Mesendoderm (in vitro differentiated cells): ENCODE results near the gene CTSA.

Source experiments
- DNase-seq: peaks from one replicate; pipeline ENCODE4 v3.0.0; 2013
- H2AK5ac ChIP-seq: 2 replicates; pipeline ENCODE4 v1.6.1; 2013; ENCODE audit warnings: low read length, inconsistent platforms
- H2BK120ac ChIP-seq: 2 replicates; pipeline ENCODE4 v1.6.1; 2013; ENCODE audit warnings: low read depth, mild to moderate bottlenecking, low read length, moderate library complexity, mixed read lengths
- H2BK15ac ChIP-seq: replicated peaks from 2 replicates; pipeline ENCODE4 v1.6.1; 2013; ENCODE audit warnings: low read depth, mild to moderate bottlenecking, moderate library complexity
- H2BK5ac ChIP-seq: 2 replicates; pipeline ENCODE4 v1.6.1; 2013; ENCODE audit warnings: low read length, inconsistent platforms
- H3K18ac ChIP-seq: 2 replicates; pipeline ENCODE4 v1.6.1; 2013; ENCODE audit warnings: mild to moderate bottlenecking, low read length, mixed read lengths
- H3K23ac ChIP-seq: one replicate; pipeline ENCODE4 v1.6.1; 2013; ENCODE audit warnings: low read length
- H3K27ac ChIP-seq: 2 replicates; pipeline ENCODE4 v1.5.1; 2013; ENCODE audit warnings: low read depth, mild to moderate bottlenecking, inconsistent platforms, low read length, moderate library complexity
- H3K27me3 ChIP-seq: 2 replicates; pipeline ENCODE4 v1.6.1; 2013; ENCODE audit warnings: low read length, control low read depth, mild to moderate bottlenecking, inconsistent platforms; ENCODE audit not compliant: insufficient read depth, poor library complexity
- H3K36me3 ChIP-seq: 2 replicates; pipeline ENCODE4 v1.6.1; 2013; ENCODE audit warnings: low read length, inconsistent platforms; ENCODE audit not compliant: control insufficient read depth, insufficient read depth
- H3K4ac ChIP-seq: one replicate; pipeline ENCODE4 v1.6.1; 2013; ENCODE audit warnings: low read depth, mild to moderate bottlenecking, low read length, moderate library complexity
- H3K4me1 ChIP-seq: 2 replicates; pipeline ENCODE4 v1.6.1; 2013; ENCODE audit warnings: low read depth, low read length, inconsistent platforms; ENCODE audit not compliant: control insufficient read depth
- H3K4me2 ChIP-seq: 2 replicates; pipeline ENCODE4 v1.6.1; 2013; ENCODE audit warnings: low read length
- H3K4me3 ChIP-seq: 2 replicates; pipeline ENCODE4 v1.5.1; 2013; ENCODE audit warnings: mild to moderate bottlenecking, low read length
- H3K56ac ChIP-seq: one replicate; pipeline ENCODE4 v1.6.1; 2013; ENCODE audit warnings: low read length
- H3K79me1 ChIP-seq: 2 replicates; pipeline ENCODE4 v1.6.1; 2013; ENCODE audit warnings: low read length, inconsistent platforms
- H3K79me2 ChIP-seq: 2 replicates; pipeline ENCODE4 v1.6.1; 2013; ENCODE audit warnings: mild to moderate bottlenecking, low read length; ENCODE audit not compliant: control insufficient read depth, insufficient read depth
- H3K9ac ChIP-seq: 2 replicates; pipeline ENCODE4 v1.6.1; 2013; ENCODE audit warnings: low read length, inconsistent platforms
- H4K5ac ChIP-seq: one replicate; pipeline ENCODE4 v1.6.1; 2013; ENCODE audit warnings: low read length
- H4K8ac ChIP-seq: one replicate; pipeline ENCODE4 v1.6.1; 2013; ENCODE audit warnings: low read depth, mild to moderate bottlenecking, control low read depth, low read length, moderate library complexity
- WGBS: extraction: QIAGEN DNeasy Blood & Tissue Kit; methylation state at CpG from one replicate; pipeline ENCODE4 v1.1.7; 2013; ENCODE audit warnings: low lambda C conversion rate, missing lambda C conversion rate; ENCODE audit not compliant: insufficient coverage; ENCODE audit errors: extremely low coverage; 5-methylcytosine and 5-hydroxymethylcytosine counted together

CTSA gene

GRCh38 chr20:45919542-45920399 is 28.6 kb downstream of the CTSA start:
- Histone ChIP-seq H3K4me3 (no peak overlapping the region), H4K8ac (no peak overlapping the region), H3K4ac (no peak overlapping the region), H4K5ac (no peak overlapping the region), H3K27ac (no peak overlapping the region), H3K4me1 (no peaks in the 10 kb centered on the region), H3K18ac (no peak overlapping the region), H3K79me2 (no peaks in the 10 kb centered on the region), H2BK5ac (no peak overlapping the region), H3K27me3 (no peaks in the 10 kb centered on the region), H3K56ac (no peak overlapping the region), H3K36me3 (no peaks in the 10 kb centered on the region), H3K23ac (no peak overlapping the region), H2BK15ac (no peak overlapping the region), H3K9ac (no peak overlapping the region), H2AK5ac (no peak overlapping the region), H3K4me2 (no peak overlapping the region), H2BK120ac (no peak overlapping the region), H3K79me1 (no peaks in the 10 kb centered on the region)
- no peak for DNase-seq
- no CpG with 5 or more reads among the region's 11 CpGs for WGBS

- Histone ChIP-seq H3K18ac (no peak overlapping the region), H3K4ac (no peak overlapping the region), H3K79me1 (no peaks in the 10 kb centered on the region), H3K9ac (no peak overlapping the region), H2AK5ac (no peak overlapping the region), H3K27ac (no peak overlapping the region), H3K4me1 (no peaks in the 10 kb centered on the region), H2BK5ac (no peak overlapping the region), H4K5ac (no peak overlapping the region), H4K8ac (no peak overlapping the region), H3K23ac (no peak overlapping the region), H3K4me2 (no peak overlapping the region), H2BK120ac (no peak overlapping the region), H3K4me3 (no peak overlapping the region), H3K27me3 (no peaks in the 10 kb centered on the region), H2BK15ac (no peak overlapping the region), H3K36me3 (no peaks in the 10 kb centered on the region), H3K79me2 (no peaks in the 10 kb centered on the region), H3K56ac (no peak overlapping the region)
- no peak for DNase-seq
- no CpG with 5 or more reads among the region's 9 CpGs for WGBS
These were observed 29.6 kb downstream of the CTSA start for GRCh38 chr20:45920462-45921336.

GRCh38 chr20:45921337-45922189 is 30.4 kb downstream of the CTSA start:
- no peak overlapping the region for H4K5ac ChIP-seq
- H3K27ac ChIP-seq: no peak overlapping the region
- H3K4ac ChIP-seq: no peak overlapping the region
- no peak overlapping the region for H3K9ac ChIP-seq
- no peaks in the 10 kb centered on the region for H3K79me2 ChIP-seq
- H3K79me1 ChIP-seq: no peaks in the 10 kb centered on the region
- no peak overlapping the region for H3K18ac ChIP-seq
- H3K4me1 ChIP-seq: no peaks in the 10 kb centered on the region
- H2AK5ac ChIP-seq: no peak overlapping the region
- no peak overlapping the region for H2BK5ac ChIP-seq
- H3K36me3 ChIP-seq: no peaks in the 10 kb centered on the region
- H3K27me3 ChIP-seq: no peaks in the 10 kb centered on the region
- H2BK120ac ChIP-seq: no peak overlapping the region
- H2BK15ac ChIP-seq: no peak overlapping the region
- no peak overlapping the region for H3K23ac ChIP-seq
- no peak overlapping the region for H3K4me3 ChIP-seq
- H3K56ac ChIP-seq: no peak overlapping the region
- no peak overlapping the region for H4K8ac ChIP-seq
- WGBS: no CpG with 5 or more reads among the region's 11 CpGs
- H3K4me2 ChIP-seq: no peak overlapping the region
- DNase-seq: no peak

GRCh38 chr20:45924391-45925261 is 33.5 kb downstream of the CTSA start:
- H3K36me3 ChIP-seq: no peaks in the 10 kb centered on the region
- H3K79me2 ChIP-seq: no peaks in the 10 kb centered on the region
- no peaks in the 10 kb centered on the region for H3K4me1 ChIP-seq
- H2BK5ac ChIP-seq: no peak overlapping the region
- DNase-seq: no peak
- H2BK120ac ChIP-seq: no peak overlapping the region
- no peak overlapping the region for H3K9ac ChIP-seq
- no peak overlapping the region for H2BK15ac ChIP-seq
- no peak overlapping the region for H2AK5ac ChIP-seq
- no peak overlapping the region for H3K4me2 ChIP-seq
- no CpG with 5 or more reads among the region's 21 CpGs for WGBS
- no peak overlapping the region for H4K5ac ChIP-seq
- H3K4ac ChIP-seq: no peak overlapping the region
- H3K27ac ChIP-seq: no peak overlapping the region
- no peak overlapping the region for H3K23ac ChIP-seq
- no peak overlapping the region for H3K56ac ChIP-seq
- H3K79me1 ChIP-seq: no peaks in the 10 kb centered on the region
- no peak overlapping the region for H4K8ac ChIP-seq
- no peak overlapping the region for H3K4me3 ChIP-seq
- H3K27me3 ChIP-seq: no peaks in the 10 kb centered on the region
- H3K18ac ChIP-seq: no peak overlapping the region
